Thoracic aorta (tissue), 2 donors: ENCODE measurements around the gene NAA25. TPM values are rescaled to one million over a fixed set of nuclear protein-coding genes. Genes with fewer than 3 reads are reported as not detected.

Experiments
- ATAC-seq: fragments of 150-250 bp; one replicate; pipeline ENCODE4 v1.8.0; 2017; ENCODE audit warnings: low read depth; ENCODE audit not compliant: insufficient number of reproducible peaks, low FRiP score
- DNase-seq: peaks from one replicate; pipeline ENCODE4 v3.0.0-alpha.2; 2020; ENCODE audit warnings: low spot score
- H3K27ac ChIP-seq, 2 donors: fragments of 200-600 bp; sonication (generic); 1 replicate in 1 of 2; 2 replicates in 1 of 2; pipeline ENCODE4 v1.5.1; 2016; ENCODE audit warnings: mild to moderate bottlenecking in 2 of 2, moderate library complexity in 2 of 2
- H3K27me3 ChIP-seq: fragments of 200-600 bp; sonication (generic); replicated peaks from 2 replicates; pipeline ENCODE4 v1.6.0; 2016; ENCODE audit warnings: mild to moderate bottlenecking; ENCODE audit not compliant: insufficient read depth
- H3K36me3 ChIP-seq: fragments of 200-600 bp; sonication (generic); one replicate; pipeline ENCODE4 v1.5.1; 2016
- H3K4me1 ChIP-seq, 2 donors: fragments of 200-600 bp; sonication (generic); 1 replicate in 1 of 2; 2 replicates in 1 of 2; pipeline versions ENCODE4 v1.5.1 to v1.6.0; 2016; ENCODE audit warnings: low read depth in 2 of 2, mild to moderate bottlenecking in 1 of 2; ENCODE audit not compliant: control insufficient read depth in 1 of 2
- H3K4me3 ChIP-seq: fragments of 200-600 bp; sonication (generic); 2 replicates; pipeline ENCODE4 v1.5.1; 2016; ENCODE audit warnings: mild to moderate bottlenecking
- H3K9me3 ChIP-seq: fragments of 200-600 bp; sonication (generic); 2 replicates; pipeline ENCODE4 v1.5.1; 2016
- total RNA-seq, 2 donors: library from RNA; depleted of rRNA; stranded (reverse); fragments of >200 nt; gene quantifications; one replicate each; pipeline versions ENCODE4 v1.1.0 to v1.2.3, GENCODE V29; 2016
- TF ChIP-seq, protein P1 (sequence below): fragments of 200-600 bp; sonication (generic); IDR thresholded peaks from one replicate; pipeline ENCODE4 v1.5.1; 2019; ENCODE audit warnings: antibody characterized with exemption

The NAA25 gene
- total RNA-seq, 2 donors from 2014 or later = 16.4 to 52.1 TPM

DNA sequence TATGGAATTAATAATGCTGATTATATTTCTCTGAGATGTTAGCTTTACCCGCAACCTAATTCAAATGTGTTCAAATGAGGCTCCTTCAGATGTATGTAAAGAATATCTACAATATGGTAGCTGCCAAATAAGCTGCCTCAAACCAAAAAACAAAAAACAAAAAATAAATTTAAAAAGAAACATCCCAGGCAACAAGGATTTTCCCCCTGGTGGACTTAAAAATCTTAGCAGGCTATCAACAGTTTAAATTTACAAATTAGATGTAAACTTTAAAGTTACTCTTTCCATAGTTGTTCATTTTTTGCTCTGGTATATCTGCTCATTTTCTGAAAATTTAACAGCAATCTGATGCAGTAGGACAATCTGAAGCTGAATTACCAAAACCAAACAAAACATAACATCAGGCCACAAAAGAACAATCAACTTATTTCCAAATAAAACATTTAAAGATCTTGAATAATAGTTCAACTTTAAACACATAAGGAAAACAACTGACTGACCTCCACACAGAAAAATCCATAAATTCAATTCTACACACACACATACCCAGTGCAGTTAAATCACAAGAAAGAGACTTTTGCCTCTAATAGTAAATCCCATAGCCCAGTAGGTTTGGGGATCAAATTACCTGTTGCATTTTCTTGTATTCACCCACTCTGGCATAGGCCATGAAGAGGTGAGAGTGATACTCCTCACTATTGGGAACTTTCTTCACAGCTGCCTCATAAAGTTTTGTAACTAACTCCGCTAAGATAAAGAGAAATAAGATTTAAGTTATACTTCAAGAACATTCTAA, 21.3 kb downstream of the NAA25 start:
- Histone ChIP-seq H3K4me1 (no peaks in the 10 kb centered on the region), H3K27me3 (no peaks in the 10 kb centered on the region), H3K4me3 (no peak overlapping the region), H3K36me3 (peaks cover 16% of the 10 kb centered on the region), H3K27ac (no peak overlapping the region), H3K9me3 (no peaks in the 10 kb centered on the region)
- no peak for ATAC-seq
- DNase-seq = no peak
- TF ChIP-seq, protein P1, sequence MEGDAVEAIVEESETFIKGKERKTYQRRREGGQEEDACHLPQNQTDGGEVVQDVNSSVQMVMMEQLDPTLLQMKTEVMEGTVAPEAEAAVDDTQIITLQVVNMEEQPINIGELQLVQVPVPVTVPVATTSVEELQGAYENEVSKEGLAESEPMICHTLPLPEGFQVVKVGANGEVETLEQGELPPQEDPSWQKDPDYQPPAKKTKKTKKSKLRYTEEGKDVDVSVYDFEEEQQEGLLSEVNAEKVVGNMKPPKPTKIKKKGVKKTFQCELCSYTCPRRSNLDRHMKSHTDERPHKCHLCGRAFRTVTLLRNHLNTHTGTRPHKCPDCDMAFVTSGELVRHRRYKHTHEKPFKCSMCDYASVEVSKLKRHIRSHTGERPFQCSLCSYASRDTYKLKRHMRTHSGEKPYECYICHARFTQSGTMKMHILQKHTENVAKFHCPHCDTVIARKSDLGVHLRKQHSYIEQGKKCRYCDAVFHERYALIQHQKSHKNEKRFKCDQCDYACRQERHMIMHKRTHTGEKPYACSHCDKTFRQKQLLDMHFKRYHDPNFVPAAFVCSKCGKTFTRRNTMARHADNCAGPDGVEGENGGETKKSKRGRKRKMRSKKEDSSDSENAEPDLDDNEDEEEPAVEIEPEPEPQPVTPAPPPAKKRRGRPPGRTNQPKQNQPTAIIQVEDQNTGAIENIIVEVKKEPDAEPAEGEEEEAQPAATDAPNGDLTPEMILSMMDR = no peak

DNA sequence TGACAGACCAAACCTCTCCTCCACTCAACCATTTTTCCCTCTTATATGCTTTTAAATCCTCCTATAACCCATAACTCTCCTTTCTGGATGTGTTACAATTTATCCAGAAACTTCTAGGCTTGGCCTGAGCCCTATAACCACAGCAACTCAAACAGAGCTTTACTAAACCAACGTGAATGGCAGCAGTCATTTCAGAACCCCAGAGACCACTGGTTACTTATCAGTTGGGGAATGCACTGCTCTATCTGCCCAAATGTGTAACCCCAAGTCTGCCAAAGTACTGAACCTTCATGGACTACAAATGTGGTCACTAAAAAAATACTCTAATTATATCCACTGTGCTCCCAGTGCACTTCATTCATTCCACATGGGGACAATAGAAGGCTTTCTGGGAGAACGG, 42.0 kb downstream of the NAA25 start:
- ATAC-seq (no peak), DNase-seq (no peak)
- Histone ChIP-seq H3K27ac (no peak overlapping the region), H3K9me3 (no peaks in the 10 kb centered on the region), H3K36me3 (peaks cover 45% of the 10 kb centered on the region), H3K4me3 (no peak overlapping the region), H3K4me1 (no peaks in the 10 kb centered on the region), H3K27me3 (no peaks in the 10 kb centered on the region)
- TF ChIP-seq, protein P1 = no peak

DNA sequence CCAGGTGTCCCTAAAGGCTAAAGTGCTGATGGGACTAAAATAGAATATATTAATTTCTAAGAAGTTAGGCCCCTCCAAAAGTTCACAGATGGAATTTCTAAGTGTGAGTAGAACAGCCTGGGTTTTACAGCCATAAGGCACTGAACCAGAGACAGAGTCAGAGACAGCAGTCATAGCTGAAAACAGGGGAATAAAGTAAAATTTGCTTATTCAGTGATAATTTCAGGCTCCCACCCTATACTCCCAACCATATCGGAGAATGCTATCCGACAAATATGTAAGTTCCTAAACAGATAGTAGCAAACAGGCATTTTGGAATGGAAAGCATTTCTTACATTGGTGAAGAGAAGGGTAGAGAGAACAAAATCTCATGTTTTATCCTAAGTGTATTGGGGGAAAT, 45.3 kb downstream of the NAA25 start:
- TF ChIP-seq, protein P1 = no peak
- no peak for DNase-seq

DNA sequence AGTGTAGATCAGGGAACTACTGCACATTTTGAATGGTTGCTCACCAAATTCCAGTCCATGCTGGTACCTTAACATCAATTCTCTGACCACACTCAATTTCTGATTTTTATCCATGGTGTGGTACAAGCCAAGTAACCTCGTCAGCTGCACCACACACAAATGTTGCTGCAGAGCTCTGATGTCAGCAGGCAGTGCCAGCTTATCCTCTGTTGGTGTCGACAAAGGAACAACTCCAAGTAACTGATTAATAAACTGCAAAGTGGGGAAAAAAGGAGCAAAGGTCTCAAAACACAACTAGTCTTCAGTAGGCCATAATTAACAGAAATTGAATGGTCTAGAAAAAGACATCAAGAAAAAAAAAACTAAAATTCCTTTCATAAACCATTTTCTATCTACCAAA, 47.4 kb downstream of the NAA25 start:
- no peak overlapping the region for H3K4me3 ChIP-seq
- ATAC-seq = no peak
- H3K36me3 ChIP-seq = peaks cover 36% of the 10 kb centered on the region
- TF ChIP-seq, protein P1 = no peak
- no peaks in the 10 kb centered on the region for H3K4me1 ChIP-seq
- H3K27me3 ChIP-seq = no peaks in the 10 kb centered on the region
- H3K27ac ChIP-seq = no peak overlapping the region
- no peaks in the 10 kb centered on the region for H3K9me3 ChIP-seq
- no peak for DNase-seq

More for the DNA sequence above, 45.3 kb downstream of the NAA25 start:
- Histone ChIP-seq H3K9me3 (no peaks in the 10 kb centered on the region), H3K4me1 (no peaks in the 10 kb centered on the region), H3K36me3 (peaks cover 43% of the 10 kb centered on the region), H3K27me3 (no peaks in the 10 kb centered on the region), H3K4me3 (no peak overlapping the region), H3K27ac (no peak overlapping the region)
- ATAC-seq = no peak

DNA sequence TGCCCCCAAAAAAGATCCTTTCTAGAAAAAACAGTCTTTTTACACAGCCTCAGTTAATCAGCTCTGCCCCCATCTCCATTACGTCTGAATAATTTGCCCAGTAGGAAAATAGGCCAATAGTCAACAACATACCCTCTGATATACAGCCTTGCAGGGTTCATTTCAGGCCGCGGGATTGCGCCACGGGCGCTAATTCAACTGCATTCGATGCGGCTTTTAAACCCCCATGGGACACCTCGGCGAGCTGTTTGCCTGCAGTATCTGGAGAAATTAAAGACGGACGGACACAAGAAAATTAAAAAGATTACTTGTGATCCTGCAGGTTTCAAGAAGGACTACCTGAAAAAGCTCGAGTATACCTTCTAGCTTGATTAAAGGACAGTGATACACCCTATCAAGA, 59.2 kb downstream of the NAA25 start:
- no peak overlapping the region for H3K4me3 ChIP-seq
- DNase-seq = no peak
- peak overlapping the region; percentile 40 to 59 for H3K27ac ChIP-seq
- H3K27me3 ChIP-seq = no peaks in the 10 kb centered on the region
- no peak for ATAC-seq
- TF ChIP-seq, protein P1 = no peak
- no peaks in the 10 kb centered on the region for H3K9me3 ChIP-seq
- peaks cover 36% of the 10 kb centered on the region for H3K36me3 ChIP-seq
- H3K4me1 ChIP-seq = peaks cover 8 to 18% of the 10 kb centered on the region in 2 donors
